A549 (cell line): ENCODE measurements around the gene NKAIN2. TPM values are rescaled to one million over a fixed set of nuclear protein-coding genes. Genes with fewer than 3 reads are reported as not detected.

Source experiments
- ATAC-seq, 2 experiments: fragments of 200-7000 bp in 1 of 2; fragments of >200 bp in 1 of 2; cut with Nextera tagmentation in 1 of 2; cut with Tn5 transposase in 1 of 2; 3 replicates each; pipeline versions ENCODE4 v1.8.0 to v1.9.1; 2018 to 2020; ENCODE audit warnings: mild to moderate bottlenecking in 1 of 2, moderate library complexity in 1 of 2
- CTCF ChIA-PET: fragments of 300-600 bp; sonication (Branson Sonifier 250); formaldehyde crosslinking; extraction: SDS; loops from one replicate; lab custom pipeline; 2021; ENCODE audit warnings: antibody characterized with exemption, inconsistent platforms; lab: Yijun Ruan, JAX
- POLR2A ChIA-PET: fragments of 350-600 bp; formaldehyde crosslinking; extraction: SDS; loops from one replicate; lab custom pipeline; 2021; ENCODE audit warnings: antibody characterized with exemption, inconsistent platforms; lab: Yijun Ruan, JAX
- DNase-seq, 2 experiments: peaks; one replicate each; pipeline versions ENCODE4 v3.0.0 to v3.0.0-alpha.2; 2011 to 2016; ENCODE audit warnings: low read depth in 1 of 2, low spot score in 1 of 2
- FAIRE-seq: peaks from 2 replicates; lab custom pipeline; 2011; peaks lifted over from hg19 to GRCh38; lab: Jason Lieb, UNC
- H3K27ac ChIP-seq, 2 experiments: fragments of >200 bp; sonication (Bioruptor Twin); formaldehyde crosslinking; 3 replicates each; pipeline ENCODE4 v1.5.1; 2016 to 2017
- H3K4me1 ChIP-seq: fragments of >200 bp; sonication (Bioruptor Twin); formaldehyde crosslinking; 3 replicates; pipeline ENCODE4 v1.6.1; 2016
- H3K4me2 ChIP-seq: fragments of >200 bp; sonication (Bioruptor Twin); formaldehyde crosslinking; 3 replicates; pipeline ENCODE4 v1.6.1; 2016
- H3K4me3 ChIP-seq: fragments of >200 bp; sonication (Bioruptor Twin); formaldehyde crosslinking; 3 replicates; pipeline ENCODE4 v1.5.1; 2016
- H3K9me3 ChIP-seq: fragments of >200 bp; sonication (Bioruptor Twin); formaldehyde crosslinking; 3 replicates; pipeline ENCODE4 v1.6.1; 2016
- BCL3 ChIP-seq: fragments of >200 bp; sonication (Bioruptor Twin); formaldehyde crosslinking; IDR thresholded peaks from 3 replicates; pipeline ENCODE4 v1.6.1; 2016
- CBX2 ChIP-seq: fragments of 200-600 bp; sonication (generic); IDR thresholded peaks from 2 replicates; pipeline ENCODE4 v1.6.1; 2016; ENCODE audit warnings: low read depth, mild to moderate bottlenecking, borderline replicate concordance
- CBX8 ChIP-seq: fragments of 200-600 bp; sonication (generic); IDR thresholded peaks from 2 replicates; pipeline ENCODE4 v1.6.1; 2016
- CEBPB ChIP-seq, 2 experiments: fragments of >200 bp in 1 of 2; sonication (Bioruptor Twin) in 1 of 2; formaldehyde crosslinking in 1 of 2; IDR thresholded peaks; 2 replicates each; pipeline ENCODE4 v1.6.1; 2012 to 2016
- CHD4 ChIP-seq: fragments of 200-600 bp; sonication (generic); IDR thresholded peaks from 2 replicates; pipeline ENCODE4 v1.6.1; 2016; ENCODE audit warnings: antibody characterized with exemption, mild to moderate bottlenecking, borderline replicate concordance
- EHF ChIP-seq: fragments of 250-450 bp; sonication (Bioruptor Pico); IDR thresholded peaks from 2 replicates; pipeline ENCODE4 v1.5.0; 2020; ENCODE audit warnings: mild to moderate bottlenecking
- EHMT2 ChIP-seq: fragments of 200-600 bp; sonication (generic); IDR thresholded peaks from 2 replicates; pipeline ENCODE4 v1.6.1; 2016; ENCODE audit warnings: antibody characterized with exemption, low read depth, mild to moderate bottlenecking, moderate library complexity
- ELK1 ChIP-seq: fragments of 150-350 bp; IDR thresholded peaks from 2 replicates; pipeline ENCODE4 v1.6.1; 2014; ENCODE audit warnings: low read depth, mild to moderate bottlenecking, low read length
- FOSL2 ChIP-seq, 2 experiments: fragments of 450-650 bp in 1 of 2; fragments of >200 bp in 1 of 2; sonication (Bioruptor Twin) in 1 of 2; formaldehyde crosslinking; IDR thresholded peaks; 2 replicates each; pipeline versions ENCODE4 v1.5.0 to v1.6.1; 2016 to 2020; ENCODE audit warnings: mild to moderate bottlenecking in 1 of 2, moderate library complexity in 1 of 2
- HES2 ChIP-seq: fragments of >200 bp; sonication (Bioruptor Twin); formaldehyde crosslinking; IDR thresholded peaks from 2 replicates; pipeline ENCODE4 v1.6.1; 2016
- KDM5A ChIP-seq: fragments of 200-600 bp; sonication (generic); IDR thresholded peaks from 2 replicates; pipeline ENCODE4 v1.6.1; 2016; ENCODE audit warnings: antibody characterized with exemption, mild to moderate bottlenecking
- MAFK ChIP-seq: fragments of 450-650 bp; IDR thresholded peaks from 2 replicates; pipeline ENCODE4 v1.6.1; 2014; ENCODE audit not compliant: partially characterized antibody
- MAZ ChIP-seq: fragments of 150-350 bp; IDR thresholded peaks from 2 replicates; pipeline ENCODE4 v1.6.1; 2014; ENCODE audit warnings: antibody characterized with exemption, low read depth, low read length, borderline replicate concordance
- MYC ChIP-seq: IDR thresholded peaks from 2 replicates; pipeline ENCODE4 v1.6.1; 2012; ENCODE audit warnings: mild to moderate bottlenecking, inconsistent platforms, low read length, improper control_type of control experiment, borderline replicate concordance
- NPAS2 ChIP-seq: fragments of 250-450 bp; sonication (Bioruptor Pico); IDR thresholded peaks from 2 replicates; pipeline ENCODE4 v1.8.0; 2022; ENCODE audit warnings: mild to moderate bottlenecking, moderate library complexity, borderline replicate concordance
- NR3C1 ChIP-seq: fragments of >200 bp; sonication (Bioruptor Twin); formaldehyde crosslinking; IDR thresholded peaks from 3 replicates; pipeline ENCODE4 v1.6.1; 2017
- RAD21 ChIP-seq, 2 experiments: fragments of >200 bp in 1 of 2; sonication (Bioruptor Twin) in 1 of 2; formaldehyde crosslinking in 1 of 2; IDR thresholded peaks in 1 of 2; conservative IDR thresholded peaks in 1 of 2; 2 replicates in 1 of 2; 3 replicates in 1 of 2; pipeline ENCODE4 v1.6.1; 2012 to 2018; ENCODE audit warnings: inconsistent platforms in 1 of 2
- RARB ChIP-seq: fragments of 250-450 bp; sonication (Bioruptor Pico); IDR thresholded peaks from 2 replicates; pipeline ENCODE4 v1.8.0; 2021; ENCODE audit warnings: mild to moderate bottlenecking, moderate library complexity
- RFX5 ChIP-seq: fragments of 450-650 bp; IDR thresholded peaks from 2 replicates; pipeline ENCODE4 v1.7.1; 2014; ENCODE audit warnings: antibody characterized with exemption, mild to moderate bottlenecking, moderate library complexity
- SREBF2 ChIP-seq: fragments of 450-650 bp; IDR thresholded peaks from 2 replicates; pipeline ENCODE4 v1.6.1; 2014; ENCODE audit warnings: mild to moderate bottlenecking, moderate library complexity
- USF2 ChIP-seq: fragments of 450-650 bp; IDR thresholded peaks from 2 replicates; pipeline ENCODE4 v1.6.1; 2014; ENCODE audit warnings: antibody characterized with exemption
- ZC3H11A ChIP-seq: fragments of 450-650 bp; IDR thresholded peaks from 2 replicates; pipeline ENCODE4 v1.6.1; 2014; ENCODE audit warnings: antibody characterized with exemption, mild to moderate bottlenecking
- ZNF302 ChIP-seq: fragments of 250-450 bp; sonication (Bioruptor Pico); IDR thresholded peaks from 2 replicates; pipeline ENCODE4 v1.9.0; 2021; ENCODE audit warnings: inconsistent platforms, mild to moderate bottlenecking, moderate library complexity
- WGBS: methylation state at CpG from one replicate; pipeline ENCODE4 v1.1.6; 2017; ENCODE audit errors: missing lambda C conversion rate; 5-methylcytosine and 5-hydroxymethylcytosine counted together
- polyA plus RNA-seq, 4 experiments: library from polyadenylated mRNA; depleted of rRNA in 3 of 4; stranded (reverse); fragments of >200 nt; fragmentation: RNase III in 1 of 4; extraction: RNeasy Plus Mini Kit Qiagen cat#74134 plus additional on column Dnase treatment in 1 of 4; gene quantifications; 2 replicates in 3 of 4; 3 replicates in 1 of 4; pipeline ENCODE4 v1.2.3, GENCODE V29; 2011 to 2017

Gene NKAIN2
- polyA plus RNA-seq, 2 of the 4 experiments (the other 2 are of a cell fraction): not detected

- WGBS: 0% methylated on average over 2 of the region's 2 CpGs
- DNase-seq (no peak), FAIRE-seq (no peak), ATAC-seq (no peak)
- no peaks in the 10 kb centered on the region for H3K4me1 ChIP-seq
- no peak overlapping the region for H3K4me2 ChIP-seq
- no peak for TF ChIP-seq CHD4
- TF ChIP-seq BCL3: no peak
- no peak for TF ChIP-seq KDM5A
- no peak for TF ChIP-seq RAD21 (conservative IDR thresholded peaks at IDR 0.05 in 1 of 2, IDR thresholded peaks at IDR 0.05 in 1 of 2)
- no peak for TF ChIP-seq ZNF302 (CRISPR knock-in tag)
- TF ChIP-seq CEBPB (IDR thresholded peaks at IDR 0.05): no peak
- TF ChIP-seq ZC3H11A: no peak
- no peak for TF ChIP-seq SREBF2
- no peak for TF ChIP-seq RFX5
- H3K9me3 ChIP-seq: no peaks in the 10 kb centered on the region
- POLR2A ChIA-PET: no interaction called here
- no peak overlapping the region for H3K27ac ChIP-seq
- H3K4me3 ChIP-seq: no peak overlapping the region
- CTCF ChIA-PET: no interaction called here
Measured at GRCh38 chr6:124053315-124053714, 249.7 kb downstream of the NKAIN2 start.

GRCh38 chr6:124054034-124054433 is 250.4 kb downstream of the NKAIN2 start:
- no peak overlapping the region for H3K4me2 ChIP-seq
- no peaks in the 10 kb centered on the region for H3K9me3 ChIP-seq
- POLR2A ChIA-PET: no interaction called here
- ATAC-seq: no peak
- no peak overlapping the region for H3K4me3 ChIP-seq
- H3K27ac ChIP-seq: no peak overlapping the region
- CTCF ChIA-PET: no interaction called here
- no peak for FAIRE-seq
- no peaks in the 10 kb centered on the region for H3K4me1 ChIP-seq
- no peak for DNase-seq
- TF ChIP-seq EHMT2: no peak
- no peak for TF ChIP-seq MYC
- no peak for TF ChIP-seq HES2
- TF ChIP-seq CHD4: no peak
- TF ChIP-seq RARB (CRISPR knock-in tag): no peak
- no peak for TF ChIP-seq BCL3
- no peak for TF ChIP-seq CBX2
- TF ChIP-seq SREBF2: no peak
- TF ChIP-seq NR3C1: no peak
- no peak for TF ChIP-seq EHF
- TF ChIP-seq ZC3H11A: no peak
- no peak for TF ChIP-seq FOSL2 (IDR thresholded peaks at IDR 0.05)
- TF ChIP-seq FOSL2 (CRISPR knock-in tag; IDR thresholded peaks at IDR 0.05): no peak
- TF ChIP-seq NPAS2 (CRISPR knock-in tag): no peak
- TF ChIP-seq CBX8: no peak
- no peak for TF ChIP-seq ELK1
- no peak for TF ChIP-seq USF2
- TF ChIP-seq MAZ: no peak
- TF ChIP-seq MAFK: no peak
- TF ChIP-seq, all 56 proteins: peak for 0
